ENCODE measurements around the gene BACH2. TPM values are rescaled to one million over a fixed set of nuclear protein-coding genes. Genes with fewer than 3 reads are reported as not detected.
"Not testable (repeated sequence)": the region's sequence is repeated elsewhere in the genome, so short reads cannot be mapped to it uniquely, and the experiment has no call there.

BACH2 gene
- polyA plus RNA-seq, 2 donors = 0.24 to 0.26 TPM

DNA sequence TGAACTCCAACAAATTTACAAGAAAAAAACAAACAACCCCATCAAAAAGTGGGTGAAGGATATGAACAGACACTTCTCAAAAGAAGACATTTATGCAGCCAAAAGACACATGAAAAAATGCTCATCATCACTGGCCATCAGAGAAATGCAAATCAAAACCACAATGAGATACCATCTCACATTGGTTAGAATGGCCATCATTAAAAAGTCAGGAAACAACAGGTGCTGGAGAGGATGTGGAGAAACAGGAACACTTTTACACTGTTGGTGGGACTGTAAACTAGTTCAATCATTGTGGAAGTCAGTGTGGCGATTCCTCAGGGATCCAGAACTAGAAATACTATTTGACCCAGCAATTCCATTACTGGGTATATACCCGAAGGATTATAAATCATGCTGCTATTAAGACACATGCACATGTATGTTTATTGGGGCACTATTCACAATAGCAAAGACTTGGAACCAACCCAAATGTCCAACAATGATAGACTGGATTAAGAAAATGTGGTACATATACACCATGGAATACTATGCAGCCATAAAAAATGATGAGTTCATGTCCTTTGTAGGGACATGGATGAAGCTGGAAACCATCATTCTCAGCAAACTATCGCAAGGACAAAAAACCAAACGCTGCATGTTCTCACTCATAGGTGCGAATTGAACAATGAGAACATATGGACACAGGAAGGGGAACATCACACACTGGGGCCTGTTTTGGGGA is 264.0 kb downstream of the BACH2 start:
- 88 to 96% methylated on average over 5 of the region's 5 CpGs for WGBS, 2 donors
- H3K27ac ChIP-seq (ENCODE audit: low read depth in 2 of 2, low read length in 1 of 2); H3K4me3 ChIP-seq (ENCODE audit: low read depth in 1 of 2, low read length in 2 of 2); H3K9me3 ChIP-seq (ENCODE audit: control insufficient read depth in 2 of 2, insufficient read depth in 1 of 2, low read depth in 1 of 2, low read length in 1 of 2); H3K36me3 ChIP-seq (ENCODE audit: control insufficient read depth in 2 of 2, insufficient read depth in 2 of 2, low read length in 1 of 2); H3K4me1 ChIP-seq (ENCODE audit: control insufficient read depth in 2 of 2, insufficient read depth in 2 of 2, low read length in 1 of 2); H3K27me3 ChIP-seq (ENCODE audit: control insufficient read depth in 1 of 2, insufficient read depth in 2 of 2, low read length in 2 of 2): not testable (repeated sequence)

- H3K9me3 ChIP-seq (ENCODE audit: control insufficient read depth in 2 of 2, insufficient read depth in 1 of 2, low read depth in 1 of 2, low read length in 1 of 2) = no peaks in the 10 kb centered on the region
- no peak overlapping the region for H3K27ac ChIP-seq (ENCODE audit: low read depth in 2 of 2, low read length in 1 of 2)
- H3K36me3 ChIP-seq (ENCODE audit: control insufficient read depth in 2 of 2, insufficient read depth in 2 of 2, low read length in 1 of 2) = no peaks in the 10 kb centered on the region
- no peak overlapping the region for H3K4me3 ChIP-seq (ENCODE audit: low read depth in 1 of 2, low read length in 2 of 2)
- H3K4me1 ChIP-seq (ENCODE audit: control insufficient read depth in 2 of 2, insufficient read depth in 2 of 2, low read length in 1 of 2) = no peaks in the 10 kb centered on the region
- WGBS, 2 donors = 68 to 69% methylated on average over 10 of the region's 10 CpGs
- H3K27me3 ChIP-seq (ENCODE audit: control insufficient read depth in 1 of 2, insufficient read depth in 2 of 2, low read length in 2 of 2) = no peaks in the 10 kb centered on the region
Measured at GRCh38 chr6:90028995-90029635, 267.5 kb downstream of the BACH2 start.

DNA sequence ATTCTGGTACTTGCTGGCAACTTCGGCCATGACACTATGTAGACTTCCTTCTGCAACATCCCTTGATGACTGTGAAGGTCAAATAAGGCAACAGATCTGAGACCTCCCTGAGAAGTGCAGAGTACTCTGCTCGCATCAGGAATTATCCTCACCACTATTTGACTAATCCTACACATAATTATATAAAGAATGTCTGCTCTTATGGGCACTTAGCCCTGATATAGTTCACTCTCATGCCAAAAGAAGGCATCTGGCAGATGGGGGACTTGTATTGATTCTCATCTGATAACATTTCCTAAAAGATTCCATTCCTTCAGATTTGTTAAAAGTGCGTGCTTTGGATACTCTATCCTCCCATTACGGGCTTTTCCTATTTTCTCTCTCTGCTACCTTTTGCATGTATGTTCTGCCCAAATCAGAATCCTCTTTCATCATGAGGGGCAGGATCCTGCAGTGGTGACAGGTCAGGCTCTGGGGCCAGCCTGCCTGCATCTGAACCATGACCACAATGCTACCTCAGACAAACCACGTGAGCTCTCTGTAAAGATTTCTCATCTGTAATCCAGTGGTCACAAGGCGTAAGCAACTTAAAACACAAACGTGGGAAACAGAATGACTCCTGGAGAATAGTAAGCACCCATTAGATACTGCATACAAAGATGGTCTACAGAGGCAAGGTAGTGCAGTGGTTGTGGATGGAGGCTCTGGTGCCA is 268.4 kb downstream of the BACH2 start:
- 84 to 87% methylated on average over 7 of the region's 7 CpGs for WGBS, 2 donors
- no peaks in the 10 kb centered on the region for H3K27me3 ChIP-seq (ENCODE audit: control insufficient read depth in 1 of 2, insufficient read depth in 2 of 2, low read length in 2 of 2)
- no peaks in the 10 kb centered on the region for H3K9me3 ChIP-seq (ENCODE audit: control insufficient read depth in 2 of 2, insufficient read depth in 1 of 2, low read depth in 1 of 2, low read length in 1 of 2)
- H3K36me3 ChIP-seq (ENCODE audit: control insufficient read depth in 2 of 2, insufficient read depth in 2 of 2, low read length in 1 of 2) = no peaks in the 10 kb centered on the region
- no peak overlapping the region for H3K4me3 ChIP-seq (ENCODE audit: low read depth in 1 of 2, low read length in 2 of 2)
- no peaks in the 10 kb centered on the region for H3K4me1 ChIP-seq (ENCODE audit: control insufficient read depth in 2 of 2, insufficient read depth in 2 of 2, low read length in 1 of 2)
- H3K27ac ChIP-seq (ENCODE audit: low read depth in 2 of 2, low read length in 1 of 2) = no peak overlapping the region

DNA sequence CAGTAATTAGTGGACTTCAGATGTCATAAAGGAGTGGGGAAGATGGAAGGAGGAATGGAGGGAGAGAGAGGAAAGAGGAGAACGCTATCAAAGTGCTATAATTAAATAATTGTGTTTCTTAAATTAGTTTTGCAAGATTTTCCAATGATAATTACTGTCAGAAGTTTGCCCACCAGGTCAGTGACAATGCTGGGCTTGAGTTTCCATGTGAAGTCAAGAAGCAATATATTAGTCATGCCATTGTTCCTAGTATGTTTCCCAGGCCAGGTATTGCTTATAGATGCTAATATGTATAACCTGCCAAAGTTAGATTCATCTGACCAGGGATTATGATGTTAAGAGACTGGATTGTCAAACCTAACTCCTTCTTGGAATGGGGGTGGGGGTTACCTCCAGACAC is 270.4 kb downstream of the BACH2 start:
- Histone ChIP-seq H3K4me3 (ENCODE audit: low read depth in 1 of 2, low read length in 2 of 2) (no peak overlapping the region), H3K36me3 (ENCODE audit: control insufficient read depth in 2 of 2, insufficient read depth in 2 of 2, low read length in 1 of 2) (no peaks in the 10 kb centered on the region), H3K27me3 (ENCODE audit: control insufficient read depth in 1 of 2, insufficient read depth in 2 of 2, low read length in 2 of 2) (no peaks in the 10 kb centered on the region), H3K4me1 (ENCODE audit: control insufficient read depth in 2 of 2, insufficient read depth in 2 of 2, low read length in 1 of 2) (no peaks in the 10 kb centered on the region), H3K9me3 (ENCODE audit: control insufficient read depth in 2 of 2, insufficient read depth in 1 of 2, low read depth in 1 of 2, low read length in 1 of 2) (no peaks in the 10 kb centered on the region), H3K27ac (ENCODE audit: low read depth in 2 of 2, low read length in 1 of 2) (no peak overlapping the region)
- 77 to 83% methylated on average over 1 of the region's 1 CpG for WGBS, 2 donors

DNA sequence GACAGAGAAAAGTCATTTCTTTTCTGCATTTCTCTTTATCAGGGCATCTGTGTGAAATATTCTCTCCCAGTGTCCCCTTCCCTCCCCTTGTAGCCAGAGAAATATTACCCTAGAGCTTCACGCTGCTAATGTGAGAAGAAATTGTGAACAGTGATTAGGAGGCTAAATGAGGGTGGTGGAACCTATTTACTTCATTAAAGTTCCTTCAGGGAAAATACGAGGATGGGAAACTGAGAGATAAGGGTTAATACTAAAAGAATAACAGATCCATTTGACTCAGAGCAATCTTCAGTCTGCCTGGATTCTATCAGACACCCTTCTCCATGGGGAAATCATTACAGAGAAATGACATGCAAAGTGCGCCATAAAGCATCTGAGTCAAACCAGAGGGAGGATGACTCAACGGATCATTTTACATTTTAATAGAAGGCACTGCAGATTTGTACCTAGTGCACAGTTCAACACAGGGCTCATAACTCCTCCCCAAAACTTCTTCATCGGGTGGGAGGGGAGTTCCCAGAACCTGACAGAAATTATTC is 271.1 kb downstream of the BACH2 start:
- Histone ChIP-seq H3K27me3 (ENCODE audit: control insufficient read depth in 1 of 2, insufficient read depth in 2 of 2, low read length in 2 of 2) (no peaks in the 10 kb centered on the region), H3K9me3 (ENCODE audit: control insufficient read depth in 2 of 2, insufficient read depth in 1 of 2, low read depth in 1 of 2, low read length in 1 of 2) (no peaks in the 10 kb centered on the region), H3K4me3 (ENCODE audit: low read depth in 1 of 2, low read length in 2 of 2) (no peak overlapping the region), H3K36me3 (ENCODE audit: control insufficient read depth in 2 of 2, insufficient read depth in 2 of 2, low read length in 1 of 2) (no peaks in the 10 kb centered on the region), H3K27ac (ENCODE audit: low read depth in 2 of 2, low read length in 1 of 2) (no peak overlapping the region), H3K4me1 (ENCODE audit: control insufficient read depth in 2 of 2, insufficient read depth in 2 of 2, low read length in 1 of 2) (no peaks in the 10 kb centered on the region)
- WGBS, 2 donors = 58 to 65% methylated on average over 5 of the region's 5 CpGs

DNA sequence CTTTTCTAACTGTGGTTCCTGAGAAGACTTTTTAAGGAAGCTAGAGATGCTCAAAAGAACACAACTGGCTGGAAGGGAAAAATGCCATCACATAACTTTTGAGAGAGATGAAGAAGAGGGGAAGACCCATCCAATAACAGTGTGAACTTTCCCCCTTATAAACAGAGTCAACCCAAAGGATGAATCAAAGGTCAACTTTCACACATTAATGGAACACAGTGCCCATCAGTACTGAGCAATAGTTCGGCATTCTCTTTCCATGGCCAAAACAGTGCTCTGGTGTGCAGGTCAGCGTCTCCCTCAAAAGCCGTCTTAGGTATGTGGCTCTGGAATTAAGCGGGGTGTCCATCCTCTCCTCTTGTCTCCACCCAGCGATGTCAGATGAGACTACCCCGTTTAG is 272.0 kb downstream of the BACH2 start:
- H3K27me3 ChIP-seq (ENCODE audit: control insufficient read depth in 1 of 2, insufficient read depth in 2 of 2, low read length in 2 of 2) = no peaks in the 10 kb centered on the region
- 96 to 98% methylated on average over 6 of the region's 6 CpGs for WGBS, 2 donors
- H3K36me3 ChIP-seq (ENCODE audit: control insufficient read depth in 2 of 2, insufficient read depth in 2 of 2, low read length in 1 of 2) = no peaks in the 10 kb centered on the region
- H3K4me1 ChIP-seq (ENCODE audit: control insufficient read depth in 2 of 2, insufficient read depth in 2 of 2, low read length in 1 of 2) = peaks cover 0 to 2% of the 10 kb centered on the region in 2 donors
- H3K4me3 ChIP-seq (ENCODE audit: low read depth in 1 of 2, low read length in 2 of 2) = no peak overlapping the region
- H3K27ac ChIP-seq (ENCODE audit: low read depth in 2 of 2, low read length in 1 of 2) = no peak overlapping the region
- H3K9me3 ChIP-seq (ENCODE audit: control insufficient read depth in 2 of 2, insufficient read depth in 1 of 2, low read depth in 1 of 2, low read length in 1 of 2) = no peaks in the 10 kb centered on the region

DNA sequence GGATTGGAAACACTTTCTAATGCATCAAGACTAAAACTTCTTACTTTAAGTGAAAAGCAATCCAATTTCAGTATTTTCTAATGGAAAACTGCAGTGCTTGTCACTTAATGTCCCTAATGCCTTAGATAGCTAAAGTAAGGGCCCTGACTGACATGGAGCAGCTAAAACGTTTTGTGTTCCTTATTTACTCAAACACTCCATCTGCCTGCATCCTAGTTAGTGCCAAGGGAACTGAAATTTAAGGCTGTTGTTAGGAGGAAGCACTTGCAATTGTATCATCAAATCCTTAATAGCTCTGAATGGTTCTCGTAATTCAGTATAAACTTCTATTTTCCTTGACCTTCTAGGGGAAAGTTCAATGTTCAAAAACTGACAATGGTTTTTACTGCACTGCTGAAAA is 274.9 kb downstream of the BACH2 start:
- Histone ChIP-seq H3K27ac (ENCODE audit: low read depth in 2 of 2, low read length in 1 of 2) (no peak overlapping the region), H3K27me3 (ENCODE audit: control insufficient read depth in 1 of 2, insufficient read depth in 2 of 2, low read length in 2 of 2) (no peaks in the 10 kb centered on the region), H3K9me3 (ENCODE audit: control insufficient read depth in 2 of 2, insufficient read depth in 1 of 2, low read depth in 1 of 2, low read length in 1 of 2) (no peaks in the 10 kb centered on the region), H3K36me3 (ENCODE audit: control insufficient read depth in 2 of 2, insufficient read depth in 2 of 2, low read length in 1 of 2) (no peaks in the 10 kb centered on the region), H3K4me1 (ENCODE audit: control insufficient read depth in 2 of 2, insufficient read depth in 2 of 2, low read length in 1 of 2) (peaks cover 0 to 2% of the 10 kb centered on the region in 2 donors), H3K4me3 (ENCODE audit: low read depth in 1 of 2, low read length in 2 of 2) (no peak overlapping the region)
- WGBS, 2 donors = 60 to 61% methylated on average over 2 of the region's 2 CpGs

- WGBS, 2 donors = 86 to 90% methylated on average over 2 of the region's 2 CpGs
- Histone ChIP-seq H3K4me1 (ENCODE audit: control insufficient read depth in 2 of 2, insufficient read depth in 2 of 2, low read length in 1 of 2) (peaks cover 0 to 2% of the 10 kb centered on the region in 2 donors), H3K36me3 (ENCODE audit: control insufficient read depth in 2 of 2, insufficient read depth in 2 of 2, low read length in 1 of 2) (no peaks in the 10 kb centered on the region), H3K4me3 (ENCODE audit: low read depth in 1 of 2, low read length in 2 of 2) (no peak overlapping the region), H3K9me3 (ENCODE audit: control insufficient read depth in 2 of 2, insufficient read depth in 1 of 2, low read depth in 1 of 2, low read length in 1 of 2) (no peaks in the 10 kb centered on the region), H3K27ac (ENCODE audit: low read depth in 2 of 2, low read length in 1 of 2) (no peak overlapping the region), H3K27me3 (ENCODE audit: control insufficient read depth in 1 of 2, insufficient read depth in 2 of 2, low read length in 2 of 2) (no peaks in the 10 kb centered on the region)
Measured at GRCh38 chr6:90020746-90021145, 275.9 kb downstream of the BACH2 start.

GRCh38 chr6:90019216-90019615 is 277.4 kb downstream of the BACH2 start:
- WGBS, 2 donors = 97 to 100% methylated on average over 1 of the region's 1 CpG

More at GRCh38 chr6:90019216-90019615, 277.4 kb downstream of the BACH2 start:
- Histone ChIP-seq H3K9me3 (ENCODE audit: control insufficient read depth in 2 of 2, insufficient read depth in 1 of 2, low read depth in 1 of 2, low read length in 1 of 2) (no peaks in the 10 kb centered on the region), H3K27me3 (ENCODE audit: control insufficient read depth in 1 of 2, insufficient read depth in 2 of 2, low read length in 2 of 2) (no peaks in the 10 kb centered on the region), H3K27ac (ENCODE audit: low read depth in 2 of 2, low read length in 1 of 2) (no peak overlapping the region), H3K4me1 (ENCODE audit: control insufficient read depth in 2 of 2, insufficient read depth in 2 of 2, low read length in 1 of 2) (peaks cover 0 to 2% of the 10 kb centered on the region in 2 donors), H3K36me3 (ENCODE audit: control insufficient read depth in 2 of 2, insufficient read depth in 2 of 2, low read length in 1 of 2) (no peaks in the 10 kb centered on the region), H3K4me3 (ENCODE audit: low read depth in 1 of 2, low read length in 2 of 2) (no peak overlapping the region)

All from esophagus (tissue), 2 donors.